Measurements from ENCODE around the gene SSH3.
"Not testable (repeated sequence)": the region's sequence is repeated elsewhere in the genome, so short reads cannot be mapped to it uniquely, and the experiment has no call there.

The SSH3 gene

GRCh38 chr11:67303132-67303834 is at the start of gene SSH3:
SSH3 (plus strand) TSS chr11:67303530; CDS start chr11:67303626, 96 bp downstream.
- H3K4me3 ChIP-seq (ENCODE audit: low read length) = peak within 1 kb of the TSS; percentile 77
- peaks cover 12% of the 10 kb centered on the region for H3K27me3 ChIP-seq (ENCODE audit: control insufficient read depth, insufficient read depth, low read length)
- H3K27ac ChIP-seq (ENCODE audit: low read length) = peak within 1 kb of the TSS; percentile 24
- peak within 1 kb of the TSS; percentile 56 for H3K9ac ChIP-seq (ENCODE audit: low read length)
- H3K36me3 ChIP-seq (ENCODE audit: control insufficient read depth, low read depth, low read length) = peaks cover 7% of the 10 kb centered on the region
- H3K9me3 ChIP-seq (ENCODE audit: control insufficient read depth, low read depth, low read length) = no peaks in the 10 kb centered on the region
- peaks cover 5% of the 10 kb centered on the region for H3K4me1 ChIP-seq (ENCODE audit: control insufficient read depth, low read depth, low read length)

- Histone ChIP-seq H3K4me3 (ENCODE audit: low read length) (no peak overlapping the region), H3K4me1 (ENCODE audit: control insufficient read depth, low read depth, low read length) (no peaks in the 10 kb centered on the region), H3K27ac (ENCODE audit: low read length) (no peak overlapping the region), H3K36me3 (ENCODE audit: control insufficient read depth, low read depth, low read length) (peaks cover 80% of the 10 kb centered on the region), H3K9ac (ENCODE audit: low read length) (no peak overlapping the region), H3K9me3 (ENCODE audit: control insufficient read depth, low read depth, low read length) (no peaks in the 10 kb centered on the region), H3K27me3 (ENCODE audit: control insufficient read depth, insufficient read depth, low read length) (no peaks in the 10 kb centered on the region)
Observed at GRCh38 chr11:67253872-67254624, 49.3 kb upstream of the SSH3 start.

GRCh38 chr11:67254798-67255197 is 48.5 kb upstream of the SSH3 start:
- H3K36me3 ChIP-seq (ENCODE audit: control insufficient read depth, low read depth, low read length) = peaks cover 72% of the 10 kb centered on the region
- H3K9ac ChIP-seq (ENCODE audit: low read length) = no peak overlapping the region
- no peaks in the 10 kb centered on the region for H3K4me1 ChIP-seq (ENCODE audit: control insufficient read depth, low read depth, low read length)
- H3K4me3 ChIP-seq (ENCODE audit: low read length) = no peak overlapping the region
- no peaks in the 10 kb centered on the region for H3K27me3 ChIP-seq (ENCODE audit: control insufficient read depth, insufficient read depth, low read length)
- H3K27ac ChIP-seq (ENCODE audit: low read length) = no peak overlapping the region
- no peaks in the 10 kb centered on the region for H3K9me3 ChIP-seq (ENCODE audit: control insufficient read depth, low read depth, low read length)

DNA sequence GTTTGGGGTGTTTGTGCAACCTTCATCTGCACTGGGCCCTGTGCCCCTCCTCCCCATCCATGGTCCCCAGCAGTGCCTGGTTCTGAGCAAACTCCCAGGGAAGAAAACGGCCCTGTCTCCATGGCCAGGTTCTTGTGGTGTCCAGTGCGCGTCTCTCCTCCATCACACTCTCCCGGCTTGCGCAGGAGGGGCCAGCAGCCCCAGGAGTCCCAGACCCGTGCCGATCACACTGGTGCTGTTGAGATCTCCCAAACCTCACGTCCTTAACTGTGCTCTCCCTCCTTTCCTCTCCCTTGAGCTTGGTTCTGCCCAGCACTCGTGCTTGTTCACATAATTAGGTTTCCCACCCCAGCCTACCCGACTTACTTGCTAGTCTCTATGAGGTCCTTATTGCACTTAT is 48.0 kb upstream of the SSH3 start:
- Histone ChIP-seq H3K4me3 (ENCODE audit: low read length) (no peak overlapping the region), H3K4me1 (ENCODE audit: control insufficient read depth, low read depth, low read length) (no peaks in the 10 kb centered on the region), H3K27me3 (ENCODE audit: control insufficient read depth, insufficient read depth, low read length) (no peaks in the 10 kb centered on the region), H3K9ac (ENCODE audit: low read length) (no peak overlapping the region), H3K36me3 (ENCODE audit: control insufficient read depth, low read depth, low read length) (peaks cover 67% of the 10 kb centered on the region), H3K9me3 (ENCODE audit: control insufficient read depth, low read depth, low read length) (no peaks in the 10 kb centered on the region), H3K27ac (ENCODE audit: low read length) (no peak overlapping the region)

- Histone ChIP-seq H3K4me3 (ENCODE audit: low read length) (no peak overlapping the region), H3K9ac (ENCODE audit: low read length) (no peak overlapping the region), H3K27me3 (ENCODE audit: control insufficient read depth, insufficient read depth, low read length) (no peaks in the 10 kb centered on the region)
Observed at GRCh38 chr11:67255864-67256263, 47.5 kb upstream of the SSH3 start.

GRCh38 chr11:67256477-67257135 is 46.7 kb upstream of the SSH3 start:
- no peaks in the 10 kb centered on the region for H3K4me1 ChIP-seq (ENCODE audit: control insufficient read depth, low read depth, low read length)
- peaks cover 54% of the 10 kb centered on the region for H3K36me3 ChIP-seq (ENCODE audit: control insufficient read depth, low read depth, low read length)
- H3K9ac ChIP-seq (ENCODE audit: low read length) = no peak overlapping the region
- H3K4me3 ChIP-seq (ENCODE audit: low read length) = no peak overlapping the region
- no peak overlapping the region for H3K27ac ChIP-seq (ENCODE audit: low read length)
- H3K27me3 ChIP-seq (ENCODE audit: control insufficient read depth, insufficient read depth, low read length) = no peaks in the 10 kb centered on the region
- H3K9me3 ChIP-seq (ENCODE audit: control insufficient read depth, low read depth, low read length) = no peaks in the 10 kb centered on the region

More at GRCh38 chr11:67255864-67256263, 47.5 kb upstream of the SSH3 start:
- Histone ChIP-seq H3K4me1 (ENCODE audit: control insufficient read depth, low read depth, low read length) (no peaks in the 10 kb centered on the region), H3K9me3 (ENCODE audit: control insufficient read depth, low read depth, low read length) (no peaks in the 10 kb centered on the region), H3K36me3 (ENCODE audit: control insufficient read depth, low read depth, low read length) (peaks cover 62% of the 10 kb centered on the region), H3K27ac (ENCODE audit: low read length) (no peak overlapping the region)

DNA sequence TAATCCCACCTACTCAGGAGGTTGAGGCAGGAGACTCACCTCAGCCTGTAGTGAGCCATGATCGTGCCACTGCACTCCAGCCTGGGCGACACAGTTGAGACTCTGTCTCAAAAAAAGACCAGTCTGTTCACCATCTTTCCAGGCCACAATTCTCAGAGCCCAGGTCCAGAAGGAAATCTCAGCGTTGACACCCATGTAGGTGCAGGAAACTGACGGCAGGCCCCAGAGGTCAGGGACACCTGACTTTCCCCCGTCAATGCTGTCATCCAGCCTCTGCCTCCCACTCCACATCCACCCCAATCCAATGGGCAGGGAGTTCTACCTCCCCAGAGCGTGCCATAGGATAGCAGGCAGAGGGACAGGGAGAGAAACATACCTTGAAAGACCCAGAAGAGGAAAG is 42.9 kb upstream of the SSH3 start:
- Histone ChIP-seq H3K27ac (ENCODE audit: low read length) (no peak overlapping the region), H3K27me3 (ENCODE audit: control insufficient read depth, insufficient read depth, low read length) (peaks cover 21% of the 10 kb centered on the region)

DNA sequence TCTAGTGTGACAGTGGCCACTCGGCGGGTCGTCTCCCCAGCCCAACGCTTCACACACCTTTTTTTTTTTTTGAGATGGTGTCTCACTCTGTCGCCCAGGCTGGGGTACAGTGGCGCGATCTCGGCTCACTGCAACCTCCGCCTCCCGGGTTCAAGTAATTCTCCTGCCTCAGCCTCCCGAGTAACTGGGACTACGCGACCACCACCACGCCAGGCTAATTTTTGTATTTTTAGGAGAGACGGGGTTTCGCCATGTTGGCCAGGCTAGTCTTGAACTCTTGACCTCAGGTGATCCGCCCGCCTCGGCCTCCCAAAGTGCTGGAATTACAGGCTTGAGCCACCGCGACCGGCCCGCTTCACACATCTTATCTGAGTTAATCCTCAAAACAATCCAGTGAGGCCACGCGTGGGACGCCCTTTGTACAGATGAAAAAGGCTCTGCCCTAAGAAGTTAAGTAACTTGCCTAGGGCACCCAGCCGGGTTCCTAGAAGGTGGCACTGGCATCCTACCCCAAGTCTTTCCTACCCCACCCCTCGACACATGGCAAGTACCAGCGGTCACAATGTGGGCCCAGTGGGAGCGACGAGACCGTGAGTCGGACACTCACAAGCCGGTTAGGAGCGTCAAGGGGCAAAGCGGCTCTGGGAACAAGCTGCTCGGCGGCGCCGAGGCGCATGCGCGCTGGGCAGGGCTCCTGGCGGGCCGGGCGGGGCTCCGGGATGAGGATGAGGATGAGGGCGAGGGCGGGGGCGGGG is 42.3 kb upstream of the SSH3 start:
- H3K4me3 ChIP-seq (ENCODE audit: low read length) = peak overlapping the region; percentile 53
- not testable (repeated sequence) for H3K9me3 ChIP-seq (ENCODE audit: control insufficient read depth, low read depth, low read length); H3K9ac ChIP-seq (ENCODE audit: low read length); H3K4me1 ChIP-seq (ENCODE audit: control insufficient read depth, low read depth, low read length); H3K27ac ChIP-seq (ENCODE audit: low read length)
- peaks cover 27% of the 10 kb centered on the region for H3K27me3 ChIP-seq (ENCODE audit: control insufficient read depth, insufficient read depth, low read length)
- H3K36me3 ChIP-seq (ENCODE audit: control insufficient read depth, low read depth, low read length) = peaks cover 12% of the 10 kb centered on the region

More for the DNA sequence above, 42.9 kb upstream of the SSH3 start:
- Histone ChIP-seq H3K36me3 (ENCODE audit: control insufficient read depth, low read depth, low read length) (peaks cover 16% of the 10 kb centered on the region), H3K9me3 (ENCODE audit: control insufficient read depth, low read depth, low read length) (no peaks in the 10 kb centered on the region), H3K4me1 (ENCODE audit: control insufficient read depth, low read depth, low read length) (peaks cover 7% of the 10 kb centered on the region), H3K4me3 (ENCODE audit: low read length) (no peak overlapping the region), H3K9ac (ENCODE audit: low read length) (no peak overlapping the region)

DNA sequence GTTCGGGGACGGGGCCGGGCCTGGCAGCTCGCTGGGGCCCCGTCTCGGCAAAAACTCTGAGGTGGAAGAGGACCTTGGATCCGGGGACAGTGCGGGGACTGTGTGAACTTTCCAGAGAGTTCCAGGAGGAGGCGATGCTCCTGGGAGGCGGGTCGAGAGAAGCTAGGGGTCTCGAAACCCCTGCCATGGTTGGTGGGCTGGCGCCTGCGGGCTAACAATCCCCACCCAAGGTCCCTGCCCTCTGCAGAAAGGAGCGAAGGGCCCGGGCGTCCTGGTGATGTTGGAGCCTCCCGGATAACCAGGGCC is 41.7 kb upstream of the SSH3 start:
- Histone ChIP-seq H3K27ac (ENCODE audit: low read length) (no peak overlapping the region), H3K9me3 (ENCODE audit: control insufficient read depth, low read depth, low read length) (no peaks in the 10 kb centered on the region), H3K4me3 (ENCODE audit: low read length) (peak overlapping the region; percentile 53), H3K27me3 (ENCODE audit: control insufficient read depth, insufficient read depth, low read length) (peaks cover 27% of the 10 kb centered on the region), H3K4me1 (ENCODE audit: control insufficient read depth, low read depth, low read length) (peaks cover 7% of the 10 kb centered on the region), H3K9ac (ENCODE audit: low read length) (no peak overlapping the region), H3K36me3 (ENCODE audit: control insufficient read depth, low read depth, low read length) (peaks cover 6% of the 10 kb centered on the region)

- H3K27ac ChIP-seq (ENCODE audit: low read length) = no peak overlapping the region
- no peak overlapping the region for H3K9ac ChIP-seq (ENCODE audit: low read length)
- peak overlapping the region; percentile 53 for H3K4me3 ChIP-seq (ENCODE audit: low read length)
- peaks cover 7% of the 10 kb centered on the region for H3K4me1 ChIP-seq (ENCODE audit: control insufficient read depth, low read depth, low read length)
- H3K27me3 ChIP-seq (ENCODE audit: control insufficient read depth, insufficient read depth, low read length) = peaks cover 27% of the 10 kb centered on the region
- H3K9me3 ChIP-seq (ENCODE audit: control insufficient read depth, low read depth, low read length) = no peaks in the 10 kb centered on the region
- H3K36me3 ChIP-seq (ENCODE audit: control insufficient read depth, low read depth, low read length) = peaks cover 1% of the 10 kb centered on the region
Observed at GRCh38 chr11:67261946-67262681, 41.2 kb upstream of the SSH3 start.
